Ascending aorta (tissue), 2 donors: ENCODE measurements around the gene E2F3. TPM values are rescaled to one million over a fixed set of nuclear protein-coding genes. Genes with fewer than 3 reads are reported as not detected.
A peak's percentile ranks its signal among the peaks of the same experiment; 100 is the strongest.

Source experiments
- DNase-seq, 2 donors: peaks; one replicate each; pipeline ENCODE4 v3.0.0-alpha.2; 2019; ENCODE audit warnings: low spot score in 2 of 2
- H3K27ac ChIP-seq, 2 donors: fragments of 200-600 bp; sonication (generic); one replicate each; pipeline ENCODE4 v1.5.1; 2016 to 2017; ENCODE audit warnings: mild to moderate bottlenecking in 1 of 2
- H3K27me3 ChIP-seq: fragments of 200-600 bp; sonication (generic); one replicate; pipeline ENCODE4 v1.5.1; 2017
- H3K36me3 ChIP-seq, 2 donors: fragments of 200-600 bp; sonication (generic); one replicate each; pipeline ENCODE4 v1.5.1; 2016
- H3K4me1 ChIP-seq, 2 donors: fragments of 200-600 bp; sonication (generic); one replicate each; pipeline ENCODE4 v1.5.1; 2016 to 2017; ENCODE audit warnings: mild to moderate bottlenecking in 1 of 2
- H3K4me3 ChIP-seq, 2 donors: fragments of 200-600 bp; sonication (generic); one replicate each; pipeline ENCODE4 v1.5.1; 2016 to 2017; ENCODE audit warnings: mild to moderate bottlenecking in 1 of 2
- H3K9me3 ChIP-seq, 2 donors: fragments of 200-600 bp; sonication (generic); one replicate each; pipeline ENCODE4 v1.5.1; 2016
- intact Hi-C: fragments of 100-400 bp; cut with DNase I; formaldehyde crosslinking; loops from one replicate; pipeline ENCODE4 v1.15.1; 2023
- total RNA-seq: library from RNA; depleted of rRNA; stranded (reverse); fragments of >200 nt; gene quantifications from one replicate; pipeline ENCODE4 v1.1.0, GENCODE V29; 2016
- TF ChIP-seq, protein P1 (sequence below), 3 experiments: fragments of 200-600 bp in 2 of 3; fragments of 450-650 bp in 1 of 3; sonication (generic) in 2 of 3; IDR thresholded peaks; one replicate each; pipeline ENCODE4 v1.5.1; 2016 to 2019; ENCODE audit warnings: antibody characterized with exemption in 3 of 3, mild to moderate bottlenecking in 1 of 3, moderate library complexity in 1 of 3

Gene E2F3
- total RNA-seq, 1 donor from 2014 or later = 1.1 TPM

DNA sequence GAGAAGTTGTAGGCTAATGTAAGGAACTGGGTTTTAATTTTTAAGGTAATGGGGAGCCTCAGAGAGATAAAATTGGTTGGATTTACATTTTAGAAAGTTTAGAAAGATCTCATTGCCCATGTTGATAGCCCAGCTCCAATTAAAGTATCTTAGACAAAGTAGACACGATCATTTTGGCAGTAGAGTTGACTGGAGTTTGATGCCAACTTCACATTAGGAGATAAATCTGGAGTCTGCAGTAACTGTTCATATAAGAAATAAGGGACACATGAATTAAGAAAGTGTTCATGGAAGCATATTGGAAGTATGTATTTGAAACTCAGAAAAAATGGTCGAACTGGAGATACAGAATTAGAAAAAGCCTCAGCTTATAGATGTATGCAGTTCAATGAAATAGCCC, 12.6 kb upstream of the E2F3 start:
- DNase-seq = no peak
- Histone ChIP-seq H3K4me1 (no peaks in the 10 kb centered on the region), H3K27me3 (no peaks in the 10 kb centered on the region), H3K9me3 (no peaks in the 10 kb centered on the region), H3K27ac (no peak overlapping the region), H3K36me3 (no peaks in the 10 kb centered on the region), H3K4me3 (no peak overlapping the region)
- TF ChIP-seq, protein P1, sequence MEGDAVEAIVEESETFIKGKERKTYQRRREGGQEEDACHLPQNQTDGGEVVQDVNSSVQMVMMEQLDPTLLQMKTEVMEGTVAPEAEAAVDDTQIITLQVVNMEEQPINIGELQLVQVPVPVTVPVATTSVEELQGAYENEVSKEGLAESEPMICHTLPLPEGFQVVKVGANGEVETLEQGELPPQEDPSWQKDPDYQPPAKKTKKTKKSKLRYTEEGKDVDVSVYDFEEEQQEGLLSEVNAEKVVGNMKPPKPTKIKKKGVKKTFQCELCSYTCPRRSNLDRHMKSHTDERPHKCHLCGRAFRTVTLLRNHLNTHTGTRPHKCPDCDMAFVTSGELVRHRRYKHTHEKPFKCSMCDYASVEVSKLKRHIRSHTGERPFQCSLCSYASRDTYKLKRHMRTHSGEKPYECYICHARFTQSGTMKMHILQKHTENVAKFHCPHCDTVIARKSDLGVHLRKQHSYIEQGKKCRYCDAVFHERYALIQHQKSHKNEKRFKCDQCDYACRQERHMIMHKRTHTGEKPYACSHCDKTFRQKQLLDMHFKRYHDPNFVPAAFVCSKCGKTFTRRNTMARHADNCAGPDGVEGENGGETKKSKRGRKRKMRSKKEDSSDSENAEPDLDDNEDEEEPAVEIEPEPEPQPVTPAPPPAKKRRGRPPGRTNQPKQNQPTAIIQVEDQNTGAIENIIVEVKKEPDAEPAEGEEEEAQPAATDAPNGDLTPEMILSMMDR (IDR thresholded peaks at IDR 0.05) = no peak
- intact Hi-C loops = no loop called here

DNA sequence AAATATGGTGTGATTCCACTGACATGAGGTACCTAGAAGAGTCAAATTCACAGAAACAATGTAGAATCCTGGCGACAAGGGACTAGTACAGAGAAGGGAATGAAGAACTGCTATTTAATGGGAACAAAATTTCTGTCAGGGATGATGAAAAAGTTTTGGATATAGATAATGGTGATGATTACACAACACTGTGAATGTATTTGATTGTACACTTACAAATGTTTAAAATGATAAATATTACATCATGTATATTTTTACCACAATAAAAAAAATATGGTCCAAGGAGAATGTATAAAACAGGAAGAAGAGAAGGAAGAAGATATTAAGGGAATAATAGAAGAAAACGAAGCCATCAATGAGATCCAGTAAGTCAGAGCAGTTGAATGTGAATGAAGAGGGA, 8.4 kb upstream of the E2F3 start:
- Histone ChIP-seq H3K4me3 (no peak overlapping the region), H3K36me3 (no peaks in the 10 kb centered on the region), H3K4me1 (no peaks in the 10 kb centered on the region), H3K27me3 (no peaks in the 10 kb centered on the region), H3K27ac (no peak overlapping the region), H3K9me3 (no peaks in the 10 kb centered on the region)
- TF ChIP-seq, protein P1 (IDR thresholded peaks at IDR 0.05) = no peak
- DNase-seq = no peak
- intact Hi-C loops = no loop called here

DNA sequence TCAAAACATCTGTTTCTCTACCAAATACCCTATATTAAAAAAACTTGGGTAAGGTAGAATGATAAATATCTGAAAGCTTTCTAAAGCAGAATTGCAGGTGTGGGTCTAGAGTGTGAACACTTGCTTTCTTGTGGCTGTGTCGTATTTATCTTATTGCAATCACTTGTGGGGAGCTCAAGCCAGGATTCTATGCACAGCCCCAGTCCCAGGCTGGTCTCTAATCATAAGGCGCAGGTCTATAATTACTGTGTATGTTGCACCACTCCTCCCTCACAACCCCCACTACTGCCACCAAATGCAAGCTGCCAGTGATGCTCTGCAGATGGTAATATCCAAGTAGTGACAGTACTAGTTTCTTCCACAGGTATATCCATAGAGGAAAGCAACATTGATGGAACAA, 2.2 kb upstream of the E2F3 start:
- Histone ChIP-seq H3K4me3 (no peak overlapping the region), H3K9me3 (no peaks in the 10 kb centered on the region), H3K27ac (no peak overlapping the region), H3K36me3 (no peaks in the 10 kb centered on the region), H3K27me3 (no peaks in the 10 kb centered on the region), H3K4me1 (no peaks in the 10 kb centered on the region)
- DNase-seq = no peak
- intact Hi-C loops = no loop called here
- TF ChIP-seq, protein P1 (IDR thresholded peaks at IDR 0.05) = no peak

DNA sequence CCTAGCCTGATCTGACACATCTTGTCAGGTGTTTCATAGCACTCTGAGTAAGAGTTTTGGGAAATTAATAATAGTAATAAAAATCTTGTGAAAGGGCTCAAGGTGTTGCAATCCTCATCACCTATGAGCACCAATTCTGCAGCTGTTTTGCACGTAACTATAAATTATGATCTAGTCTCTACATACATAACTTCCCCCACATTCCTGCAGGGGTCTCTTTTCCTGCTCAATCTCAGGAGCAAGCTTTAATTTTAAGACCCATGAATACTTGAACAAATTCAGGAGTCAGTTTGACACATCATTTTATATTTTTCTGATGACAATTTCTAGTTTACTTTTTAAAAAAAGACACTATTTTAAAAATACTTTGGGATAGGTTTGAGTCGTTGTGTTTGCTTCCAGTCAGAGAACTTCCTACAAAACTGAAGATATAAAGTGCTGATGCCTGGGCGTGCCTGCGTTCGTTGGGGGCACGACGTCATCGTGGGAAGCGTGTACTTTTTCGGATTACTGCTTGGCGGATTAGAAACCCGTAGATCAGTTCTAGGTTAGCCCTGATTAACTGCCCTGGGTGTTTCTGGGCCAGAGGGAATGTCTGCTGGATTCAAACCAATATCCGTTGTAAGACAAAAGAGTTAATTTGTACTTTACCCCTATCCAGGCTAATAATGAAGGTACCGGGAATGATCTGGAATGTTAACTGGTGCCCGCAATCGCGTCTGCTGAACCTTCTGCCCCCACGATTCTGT, 1.0 kb upstream of the E2F3 start:
- Histone ChIP-seq H3K27ac (peak overlapping the region; percentile 63 to 68), H3K27me3 (no peaks in the 10 kb centered on the region), H3K9me3 (no peaks in the 10 kb centered on the region), H3K4me3 (peak overlapping the region; percentile 68 to 74), H3K36me3 (no peaks in the 10 kb centered on the region), H3K4me1 (peaks cover 0 to 3% of the 10 kb centered on the region in 2 donors)
- intact Hi-C loops = loop anchor here (1.0 to 10.0 kb wide), 9 partner anchors 40 to 1192 kb away; partner anchors contain the start of genes CDKAL1, MBOAT1 and SOX4
- TF ChIP-seq, protein P1 (IDR thresholded peaks at IDR 0.05) = peak; percentile 12 to 55 (median 48)
- peak in 1 of 2 donors; percentile 77 for DNase-seq

DNA sequence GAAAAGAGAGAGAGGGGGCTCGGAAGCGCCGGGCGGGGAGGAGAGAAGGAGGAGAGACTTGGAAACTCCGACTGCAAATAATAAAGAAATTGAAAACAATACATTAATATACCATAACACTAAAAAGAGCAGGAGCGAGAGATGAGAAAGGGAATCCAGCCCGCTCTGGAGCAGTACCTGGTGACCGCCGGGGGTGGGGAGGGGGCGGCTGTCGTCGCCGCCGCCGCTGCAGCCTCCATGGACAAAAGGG, 338 bp downstream of the E2F3 start:
- no peaks in the 10 kb centered on the region for H3K36me3 ChIP-seq
- TF ChIP-seq, protein P1 (IDR thresholded peaks at IDR 0.05) = no peak
- H3K4me1 ChIP-seq = peaks cover 0 to 3% of the 10 kb centered on the region in 2 donors
- no peaks in the 10 kb centered on the region for H3K27me3 ChIP-seq
- H3K4me3 ChIP-seq = peak overlapping the region; percentile 83
- H3K9me3 ChIP-seq = no peaks in the 10 kb centered on the region
- intact Hi-C loops = loop anchor here (5.0 to 10.0 kb wide), 5 partner anchors 80 to 1190 kb away; partner anchors contain the start of gene SOX4
- H3K27ac ChIP-seq = peak overlapping the region; percentile 95
- no peak for DNase-seq
